Measurements from ENCODE around the gene TXN. TPM values are rescaled to one million over a fixed set of nuclear protein-coding genes. Genes with fewer than 3 reads are reported as not detected.

Gene TXN
- total and polyA plus RNA-seq, 2 of the 8 experiments (the other 6 are each of a cell fraction or from before 2014, with no cell fraction given): 297 to 419 TPM

DNA sequence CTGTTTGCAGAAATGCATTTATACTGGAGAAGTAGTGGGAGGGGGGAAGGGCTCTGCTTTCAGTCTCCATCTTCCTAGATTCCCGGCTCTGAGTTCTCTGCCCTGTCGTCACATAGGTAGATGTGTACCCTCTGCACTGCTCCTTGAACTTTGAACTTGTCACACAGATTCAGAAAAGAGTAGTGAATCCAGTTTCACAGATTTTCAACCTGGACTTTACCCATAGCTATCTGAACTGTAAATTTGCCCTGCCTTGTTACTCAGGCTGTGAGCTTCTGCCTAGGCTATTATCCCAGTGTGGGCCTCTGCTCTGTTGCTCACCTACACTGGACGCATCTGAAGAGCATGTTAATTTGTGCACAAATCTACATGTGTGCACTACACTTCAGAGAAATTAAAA lies 35.5 kb downstream of the TXN start (continued):
- TF ChIP-seq CREB1 (IDR thresholded peaks at IDR 0.05): no peak
- TF ChIP-seq HDAC6 (IDR thresholded peaks at IDR 0.05; ENCODE audit: low read depth, low read length): no peak
- TF ChIP-seq CEBPB (IDR thresholded peaks at IDR 0.05; ENCODE audit: low read depth, low read length): no peak
- TF ChIP-seq YY1 (IDR thresholded peaks at IDR 0.05; ENCODE audit: low read depth, low read length): no peak
- no peak for TF ChIP-seq SUZ12 (IDR thresholded peaks at IDR 0.05; ENCODE audit: low read length)

Data from H1 (cell line).